NCI-H510A (cell line): Measurements from ENCODE around the gene PRRT2.
"Not testable (repeated sequence)": the region's sequence is repeated elsewhere in the genome, so short reads cannot be mapped to it uniquely, and the experiment has no call there.

Source experiments
- DNase-seq: peaks from one replicate; lab custom pipeline; 2025; lab: John Stamatoyannopoulos, UW

PRRT2 gene

GRCh38 chr16:29790949-29791844 lies 20.8 kb upstream of the PRRT2 start:
- no peak for DNase-seq

GRCh38 chr16:29791845-29792807 lies 19.9 kb upstream of the PRRT2 start:
- no peak for DNase-seq

GRCh38 chr16:29793153-29793552 lies 18.8 kb upstream of the PRRT2 start:
- DNase-seq = not testable (repeated sequence)

- DNase-seq = no peak
Observed at GRCh38 chr16:29794231-29794710, 17.7 kb upstream of the PRRT2 start.

- DNase-seq = no peak
Observed at GRCh38 chr16:29802416-29802935, 9.5 kb upstream of the PRRT2 start.

- DNase-seq = no peak
Observed at GRCh38 chr16:29804020-29804419, 8.0 kb upstream of the PRRT2 start.

GRCh38 chr16:29804455-29805231 lies 7.3 kb upstream of the PRRT2 start:
- peak; percentile 52 for DNase-seq

GRCh38 chr16:29805232-29806098 lies 6.5 kb upstream of the PRRT2 start:
- peak; percentile 99 for DNase-seq

GRCh38 chr16:29806099-29806579 lies 5.9 kb upstream of the PRRT2 start, which contains the start of gene MAZ:
Gene MAZ (plus strand): TSS chr16:29806529. CDS start chr16:29806702, 173 bp downstream.
- no peak for DNase-seq

- DNase-seq = peak; percentile 85
Observed at GRCh38 chr16:29806641-29807425, 5.2 kb upstream of the PRRT2 start.

GRCh38 chr16:29807426-29808218 lies 4.4 kb upstream of the PRRT2 start:
- DNase-seq = peak; percentile 92

- no peak for DNase-seq
Observed at GRCh38 chr16:29808219-29808900, 3.6 kb upstream of the PRRT2 start.

- DNase-seq = no peak
Observed at GRCh38 chr16:29809031-29809747, 2.8 kb upstream of the PRRT2 start.

- no peak for DNase-seq
Observed at GRCh38 chr16:29809850-29810698, 1.9 kb upstream of the PRRT2 start.

- DNase-seq = no peak
Observed at GRCh38 chr16:29810699-29811169, 1.3 kb upstream of the PRRT2 start.
